Midbrain (tissue), 1 donor: ENCODE measurements around the gene NDST4.
"Not testable (repeated sequence)": the region's sequence is repeated elsewhere in the genome, so short reads cannot be mapped to it uniquely, and the experiment has no call there.

Source experiments
- DNase-seq: peaks from one replicate; lab custom pipeline; 2025; lab: John Stamatoyannopoulos, UW

The NDST4 gene

DNA sequence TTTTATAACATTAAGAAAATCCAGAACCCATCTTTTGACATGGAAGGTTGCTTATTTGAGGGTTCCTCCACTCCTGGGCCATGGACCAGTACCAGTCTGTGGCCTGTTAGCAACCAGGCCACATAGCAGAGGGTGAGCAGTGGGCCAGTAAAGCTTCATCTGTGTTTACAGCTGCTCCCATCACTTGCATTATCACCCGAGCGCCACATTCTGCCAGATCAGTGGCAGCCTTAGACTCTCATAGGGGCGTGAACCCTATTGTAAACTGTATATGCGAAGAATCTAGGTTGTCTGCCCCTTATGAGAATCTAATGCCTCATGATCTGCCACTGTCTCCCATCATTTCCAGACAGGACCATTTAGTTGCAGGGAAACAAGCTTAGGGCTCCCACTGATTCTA, 58.6 kb downstream of the NDST4 start:
- DNase-seq = no peak

DNA sequence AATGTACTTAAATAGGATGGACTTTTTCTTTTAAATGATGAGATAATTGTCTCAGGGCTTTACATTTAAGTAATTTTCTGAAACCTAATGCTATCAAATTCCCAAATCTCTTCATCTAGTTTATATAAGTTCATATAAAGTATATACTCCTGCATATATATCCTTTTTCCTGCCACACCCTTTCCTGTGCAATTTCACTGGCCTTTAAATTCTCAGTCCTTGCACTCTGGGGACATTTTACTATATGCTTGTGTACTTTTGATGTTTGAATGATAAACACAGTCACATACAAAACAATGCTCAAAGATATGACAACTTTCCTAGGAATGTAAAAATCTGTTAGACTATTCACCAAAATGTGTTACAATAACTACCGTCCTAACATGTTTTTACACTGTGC, 60.1 kb downstream of the NDST4 start:
- DNase-seq = no peak

DNA sequence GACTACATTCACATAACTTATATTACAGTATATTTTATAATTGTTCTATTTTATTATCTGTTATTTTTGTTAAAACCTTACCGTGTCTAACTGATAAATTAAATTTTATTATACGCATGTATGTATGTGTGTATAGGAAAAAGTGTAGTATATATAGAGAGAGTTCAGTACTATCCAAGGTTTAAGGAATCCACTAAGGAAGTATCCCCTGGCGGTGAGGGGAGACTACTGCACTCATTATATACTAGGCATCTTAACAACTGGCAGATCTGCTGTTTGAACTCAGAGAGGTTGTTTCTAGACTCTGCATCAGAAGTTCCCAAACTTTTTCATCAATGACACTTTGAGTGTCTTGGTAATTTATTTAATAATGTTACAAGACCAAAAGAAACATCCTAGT, 70.9 kb downstream of the NDST4 start:
- no peak for DNase-seq

DNA sequence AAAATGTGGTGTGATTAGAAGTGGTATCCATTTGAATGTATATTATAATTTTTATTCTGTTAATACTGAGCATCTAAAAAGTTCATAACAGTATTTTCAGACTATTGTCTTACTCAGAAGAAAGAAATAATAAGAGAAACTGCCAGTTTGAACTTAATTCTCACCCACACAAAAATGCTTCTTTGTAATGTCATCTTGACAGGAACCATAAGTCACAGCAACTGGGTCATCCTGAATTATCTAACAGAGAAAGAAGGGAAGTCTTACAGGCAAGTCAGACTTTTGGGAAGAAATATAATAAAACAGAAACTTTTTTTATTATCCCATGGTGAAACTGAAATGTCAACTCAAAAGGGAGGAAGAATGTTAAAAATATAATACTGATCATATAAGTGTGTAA, 83.1 kb downstream of the NDST4 start:
- no peak for DNase-seq

DNA sequence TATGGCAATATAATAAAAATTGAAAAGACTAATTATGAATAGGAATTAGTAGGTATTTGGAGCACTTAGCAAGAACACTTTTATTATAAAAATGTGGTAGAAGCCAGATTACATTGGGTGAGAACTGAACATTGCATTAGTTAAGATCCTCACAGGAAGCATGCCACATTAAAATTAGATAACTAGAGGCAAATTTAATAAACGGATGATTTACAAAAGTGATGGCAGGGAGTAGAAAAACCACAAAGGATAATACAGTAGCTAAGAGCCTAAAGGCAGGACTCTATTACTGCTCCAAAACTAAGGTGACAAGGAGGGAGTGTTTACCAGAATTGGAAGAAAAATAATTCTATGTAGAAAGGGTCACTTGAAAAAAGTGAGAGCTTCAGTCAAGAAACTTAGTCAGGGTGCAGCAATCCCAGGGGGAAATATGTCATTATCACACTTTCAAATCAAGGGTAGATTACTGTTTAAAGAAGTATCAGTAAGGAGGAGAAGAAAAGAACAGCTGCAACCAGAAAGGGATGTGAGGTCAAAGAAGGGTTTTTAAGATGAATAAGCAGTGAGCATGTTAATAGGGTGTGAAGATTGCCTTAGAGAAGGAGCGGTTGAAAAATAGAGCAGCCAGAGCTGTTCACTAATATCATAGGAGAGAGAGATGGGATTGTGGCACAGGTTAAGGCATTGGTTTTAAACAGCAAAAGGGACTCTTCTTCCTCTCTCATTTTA, 84.6 kb downstream of the NDST4 start:
- no peak for DNase-seq

- no peak for DNase-seq
Observed at GRCh38 chr4:114999880-115000279, 113.5 kb downstream of the NDST4 start.

DNA sequence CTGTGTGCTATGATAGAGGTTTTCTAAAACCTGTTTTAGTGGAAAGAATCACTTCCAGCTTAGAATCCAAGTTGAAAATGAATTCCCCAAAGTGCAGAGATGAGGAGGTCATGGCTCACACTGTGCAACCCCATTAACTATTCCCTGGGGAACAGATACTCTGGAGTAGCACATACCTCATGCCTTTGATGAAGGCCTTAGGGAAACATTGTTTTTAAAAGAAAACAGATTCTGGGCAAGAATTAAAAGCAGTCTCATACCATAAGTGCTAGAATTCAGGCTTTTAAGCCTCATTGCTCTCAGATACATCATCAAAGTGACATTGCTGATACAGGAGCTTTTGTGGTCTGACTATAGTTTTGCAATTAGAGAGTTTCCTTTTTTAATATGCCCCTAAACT, 115.1 kb downstream of the NDST4 start:
- DNase-seq = no peak

- DNase-seq = no peak
Observed at GRCh38 chr4:114997576-114998247, 115.7 kb downstream of the NDST4 start.

DNA sequence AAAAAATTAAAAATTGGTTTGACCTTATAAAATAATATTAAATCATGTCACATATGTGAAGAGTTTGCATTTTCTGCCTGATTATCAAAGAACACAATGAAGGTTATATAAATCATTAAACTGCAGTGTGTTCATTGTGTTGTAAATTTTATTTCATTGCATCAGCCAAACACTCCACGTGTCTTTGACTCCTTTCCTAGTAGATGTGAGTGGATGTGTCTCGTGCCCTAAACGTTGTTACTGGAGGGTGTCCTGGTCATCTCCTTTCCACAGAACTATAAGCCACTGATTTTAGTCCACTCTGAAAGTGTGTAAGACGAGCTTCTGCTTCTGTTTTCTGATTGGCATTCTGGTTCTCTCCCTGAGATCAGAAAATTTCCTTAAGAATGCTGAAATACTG, 127.3 kb downstream of the NDST4 start:
- no peak for DNase-seq

GRCh38 chr4:114980932-114981708, 132.3 kb downstream of the NDST4 start:
- no peak for DNase-seq

DNA sequence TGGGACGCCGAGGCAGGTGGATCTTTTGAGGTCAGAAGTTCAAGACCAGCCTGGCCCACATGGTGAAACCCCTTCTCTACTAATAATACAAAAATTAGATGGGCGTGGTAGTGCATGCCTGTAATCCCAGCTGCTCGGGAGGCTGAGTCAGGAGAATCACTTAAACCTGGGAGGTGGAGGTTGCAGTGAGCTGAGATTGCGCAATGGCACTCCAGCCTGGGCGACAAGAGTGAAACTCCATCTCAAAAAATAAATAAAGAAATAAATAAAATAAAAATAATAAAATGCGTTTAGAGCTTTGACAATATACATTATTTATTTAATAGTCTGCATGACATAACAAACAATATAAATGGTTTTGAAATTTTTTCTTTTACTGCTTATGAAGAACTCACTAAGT, 133.0 kb downstream of the NDST4 start:
- DNase-seq = not testable (repeated sequence)

GRCh38 chr4:114976901-114977300, 136.5 kb downstream of the NDST4 start:
- no peak for DNase-seq

DNA sequence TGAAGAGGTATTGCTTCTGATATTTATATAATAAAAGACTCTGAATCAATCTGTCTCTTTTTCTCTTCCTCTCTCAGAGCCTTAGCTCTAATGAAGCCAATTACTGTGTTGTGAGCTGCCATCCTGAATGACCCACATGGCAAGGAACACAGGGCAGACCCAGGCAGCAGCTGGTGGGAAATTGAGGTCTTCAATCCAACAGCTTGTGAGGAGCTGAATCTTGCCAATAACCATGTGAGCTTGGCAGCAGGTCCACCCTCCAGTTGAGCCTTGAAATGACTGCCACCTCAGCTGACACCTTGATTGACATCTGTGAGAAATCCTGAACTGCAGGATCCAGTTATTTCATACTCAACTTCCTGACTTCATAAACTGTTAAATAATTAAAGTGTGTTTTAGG, 149.4 kb downstream of the NDST4 start:
- no peak for DNase-seq

- no peak for DNase-seq
Observed at GRCh38 chr4:114945616-114946015, 167.8 kb downstream of the NDST4 start.

DNA sequence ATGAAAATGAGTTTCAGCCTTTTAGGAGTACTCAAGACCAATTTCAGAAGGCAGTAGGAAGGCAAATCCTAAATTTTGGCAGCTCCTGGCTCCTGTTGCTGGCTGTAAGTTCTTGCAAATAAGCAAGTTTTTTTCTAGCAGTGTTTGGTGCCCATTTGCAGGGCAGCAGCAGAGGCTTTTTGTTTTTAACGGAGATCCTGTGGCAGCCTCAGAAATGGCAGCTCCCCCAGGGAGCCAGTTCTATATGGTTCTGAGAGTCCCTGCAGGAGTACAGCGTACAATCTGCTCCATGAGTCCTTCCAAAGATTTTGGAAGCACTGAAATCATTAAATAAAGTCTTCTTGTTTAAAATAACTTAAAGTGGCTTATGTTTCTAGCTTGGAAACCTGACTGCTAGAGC, 171.9 kb downstream of the NDST4 start:
- DNase-seq = no peak

GRCh38 chr4:114927881-114928280, 185.5 kb downstream of the NDST4 start:
- DNase-seq = no peak

GRCh38 chr4:114926583-114926982, 186.8 kb downstream of the NDST4 start:
- peak; percentile 45 for DNase-seq

- no peak for DNase-seq
Observed at GRCh38 chr4:114924311-114924710, 189.1 kb downstream of the NDST4 start.

GRCh38 chr4:114922592-114922933, 190.9 kb downstream of the NDST4 start:
- DNase-seq = no peak

DNA sequence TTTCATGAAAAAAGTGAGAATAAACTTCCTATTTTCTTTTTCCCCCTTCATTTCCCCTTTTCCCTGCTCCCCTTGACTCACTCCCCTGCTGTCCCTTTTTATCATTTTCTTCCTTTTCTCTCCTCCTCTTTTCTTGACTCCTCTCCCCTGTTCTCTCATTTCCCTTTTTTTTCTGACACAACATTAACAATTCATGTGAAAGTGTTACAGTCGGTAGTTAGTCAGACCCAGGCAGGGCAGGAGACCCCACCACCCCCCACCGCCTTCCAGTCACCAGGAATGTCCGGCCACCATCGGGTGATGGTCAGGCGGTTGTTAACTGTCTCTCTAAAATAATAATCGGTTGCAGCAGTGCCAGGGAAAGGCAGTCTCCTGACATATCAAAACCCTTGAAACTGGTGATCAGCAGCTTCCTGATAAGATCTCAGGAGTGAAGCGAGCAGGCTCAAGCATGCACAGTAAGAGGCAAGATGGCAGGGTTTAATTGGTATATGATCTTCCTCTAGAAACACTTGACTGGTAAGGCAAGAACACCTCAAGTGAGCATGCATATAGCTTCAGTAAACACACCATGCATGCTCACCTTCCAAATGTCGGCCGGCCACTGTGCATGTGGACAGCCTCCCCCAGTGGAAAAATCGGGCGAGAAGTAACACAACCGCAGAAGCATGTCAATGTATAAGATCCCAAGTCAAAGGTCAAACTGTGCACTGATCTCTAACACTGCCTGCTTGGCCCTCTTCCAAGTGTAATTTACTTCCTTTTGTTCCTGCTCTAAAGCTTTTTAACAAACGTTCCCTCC, 191.4 kb downstream of the NDST4 start:
- DNase-seq = no peak

- no peak for DNase-seq
Observed at GRCh38 chr4:114921191-114921590, 192.2 kb downstream of the NDST4 start.

- no peak for DNase-seq
Observed at GRCh38 chr4:114911111-114911510, 202.3 kb downstream of the NDST4 start.
